ENCODE measurements around the gene BRINP1. TPM values are rescaled to one million over a fixed set of nuclear protein-coding genes. Genes with fewer than 3 reads are reported as not detected.

The BRINP1 gene
- total and polyA plus RNA-seq, 2 of the 8 experiments (the other 6 are each of a cell fraction or from before 2014, with no cell fraction given), result 19.5 to 20.5 TPM

- H3K14ac ChIP-seq (ENCODE audit: insufficient read length), result no peak overlapping the region
- H3K4ac ChIP-seq (replicated peaks; ENCODE audit: insufficient read length, low read depth, low read length), result no peak overlapping the region
- H2BK120ac ChIP-seq (replicated peaks; ENCODE audit: low read depth, low read length), result no peak overlapping the region
- no peak overlapping the region for H2AK5ac ChIP-seq (ENCODE audit: low read depth, low read length)
- no peaks in the 10 kb centered on the region; the same call in 1 of the 2 replicates for H3K23me2 ChIP-seq (ENCODE audit: low read depth, low read length)
- H2BK5ac ChIP-seq (ENCODE audit: low read depth, low read length), result no peak overlapping the region
- H3K27ac ChIP-seq (ENCODE audit: low read depth, low read length), result no peak overlapping the region
- TF ChIP-seq CTBP2 (IDR thresholded peaks at IDR 0.05; ENCODE audit: borderline replicate concordance, insufficient read depth, insufficient read length, low read length), result no peak
- TF ChIP-seq MAFK (IDR thresholded peaks at IDR 0.05; ENCODE audit: low read depth, low read length), result peak; percentile 58; the same call in 1 of the 2 replicates
- TF ChIP-seq BACH1 (IDR thresholded peaks at IDR 0.05; ENCODE audit: low read length), result peak; percentile 64
- no peak overlapping the region for H3K9ac ChIP-seq (replicated peaks in 1 of 4; ENCODE audit: extremely low read depth in 1 of 4, low read depth in 3 of 4, low read length in 3 of 4)
- H3K23ac ChIP-seq (ENCODE audit: insufficient read length), result no peak overlapping the region
- WGBS, 2 experiments (ENCODE audit: extremely low coverage in 1 of 2, insufficient coverage in 1 of 2, insufficient read length in 1 of 2, insufficient replicate concordance in 2 of 2, low coverage in 1 of 2, low lambda C conversion rate in 2 of 2, missing lambda C conversion rate in 1 of 2), result 77% methylated on average over 2 of the region's 2 CpGs; no CpG with 5 or more reads in 1 of the 2 experiments
- peak overlapping the region; percentile 66 for H3K18ac ChIP-seq (ENCODE audit: extremely low read depth, low read length)
- peaks cover 0 to 12% of the 10 kb centered on the region in 2 experiments; a peak in 1 of 4 replicates for H3K79me2 ChIP-seq (ENCODE audit: control insufficient read depth in 1 of 2, insufficient read depth in 2 of 2, low read length in 2 of 2)
- peak overlapping the region; percentile 53; the same call in 1 of the 2 replicates for H2BK12ac ChIP-seq (ENCODE audit: low read depth, low read length)
- peaks cover 0 to 7% (median 2%) of the 10 kb centered on the region in 4 experiments; a peak in 2 of 8 replicates for H3K36me3 ChIP-seq (ENCODE audit: control insufficient read depth in 2 of 4, insufficient read depth in 4 of 4, low read length in 3 of 4)
- peaks cover 6 to 26% (median 19%) of the 10 kb centered on the region in 4 experiments for H3K4me1 ChIP-seq (replicated peaks in 1 of 4; ENCODE audit: control insufficient read depth in 3 of 4, insufficient read depth in 4 of 4, low read length in 3 of 4)
- no peak overlapping the region for H4K5ac ChIP-seq (ENCODE audit: insufficient read length, low read depth, low read length)
- no peaks in the 10 kb centered on the region for H4K20me1 ChIP-seq (replicated peaks in 1 of 2; ENCODE audit: control insufficient read depth in 1 of 2, insufficient read depth in 2 of 2, low read length in 2 of 2)
- ChIA-PET CTCF (ENCODE audit: partially characterized antibody) (interaction anchor here (0.6 to 1.7 kb wide), 11 partner anchors 12 to 735 kb away, joined by 3 to 7 read pairs (median 4); no protein-coding TSS in a partner anchor), POLR2A (ENCODE audit: partially characterized antibody) (no interaction called here)
- no peaks in the 10 kb centered on the region for H3K27me3 ChIP-seq (replicated peaks in 1 of 4; ENCODE audit: control insufficient read depth in 3 of 4, extremely low read depth in 1 of 4, insufficient read depth in 3 of 4, low read length in 3 of 4)
- H3K79me1 ChIP-seq (ENCODE audit: low read depth, low read length), result no peaks in the 10 kb centered on the region
- H3K9me3 ChIP-seq (ENCODE audit: insufficient read depth in 2 of 2, low read depth in 1 of 2, low read length in 1 of 2), result peaks cover 8 to 11% of the 10 kb centered on the region in 2 experiments; a peak in 3 of 4 replicates
- no peak overlapping the region for H3K4me3 ChIP-seq (ENCODE audit: extremely low read depth in 1 of 4, insufficient read depth in 2 of 4, low read depth in 3 of 4, low read length in 4 of 4)
- DNase-seq (ENCODE audit: low read depth in 1 of 2, low spot score in 2 of 2), result no peak
- no peak overlapping the region for H2BK20ac ChIP-seq (ENCODE audit: low read length)
- no peak overlapping the region for H2AFZ ChIP-seq (ENCODE audit: low read length)
- H3K4me2 ChIP-seq (ENCODE audit: insufficient read depth in 1 of 2, low read depth in 2 of 2, low read length in 2 of 2), result no peak overlapping the region; a peak in 1 of 4 replicates
- FAIRE-seq, result no peak
- no peak overlapping the region for H4K91ac ChIP-seq (replicated peaks; ENCODE audit: insufficient read length, low read length)
- H4K8ac ChIP-seq (ENCODE audit: extremely low read depth, insufficient read depth, low read length), result no peak overlapping the region
- no peak overlapping the region for H2BK15ac ChIP-seq (ENCODE audit: low read length)
- H3K56ac ChIP-seq (replicated peaks; ENCODE audit: insufficient read length, low read depth, low read length), result no peak overlapping the region
These were observed 36.7 kb downstream of the BRINP1 start for GRCh38 chr9:119332522-119332921.
